Measurements from ENCODE around the gene RUFY4.
A peak's percentile ranks its signal among the peaks of the same experiment; 100 is the strongest.
"Not testable (repeated sequence)": the region's sequence is repeated elsewhere in the genome, so short reads cannot be mapped to it uniquely, and the experiment has no call there.

RUFY4 gene

GRCh38 chr2:218031771-218032257 lies 37.2 kb upstream of the RUFY4 start:
- no peak for DNase-seq

- DNase-seq, result no peak
Measured at GRCh38 chr2:218032336-218033171, 36.5 kb upstream of the RUFY4 start.

DNA sequence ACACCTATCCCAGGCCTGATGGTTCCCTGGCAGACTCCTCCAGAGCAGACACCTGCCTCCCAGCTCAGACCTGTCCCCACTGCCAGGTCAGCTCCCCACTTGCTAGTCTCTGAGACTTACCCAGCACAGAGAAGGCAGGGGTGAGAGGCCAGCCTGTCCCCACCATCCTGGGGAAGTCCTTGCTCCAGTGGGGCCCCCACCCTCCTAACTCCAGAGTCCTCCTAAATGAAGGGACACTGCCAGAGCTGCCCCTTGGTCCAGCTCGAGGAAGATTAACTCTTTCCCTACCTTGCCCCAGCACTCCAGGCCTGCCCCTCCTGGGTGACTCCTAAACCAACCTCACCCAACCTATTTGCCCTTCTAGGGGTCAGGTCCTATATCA lies 35.9 kb upstream of the RUFY4 start:
- no peak for DNase-seq

DNA sequence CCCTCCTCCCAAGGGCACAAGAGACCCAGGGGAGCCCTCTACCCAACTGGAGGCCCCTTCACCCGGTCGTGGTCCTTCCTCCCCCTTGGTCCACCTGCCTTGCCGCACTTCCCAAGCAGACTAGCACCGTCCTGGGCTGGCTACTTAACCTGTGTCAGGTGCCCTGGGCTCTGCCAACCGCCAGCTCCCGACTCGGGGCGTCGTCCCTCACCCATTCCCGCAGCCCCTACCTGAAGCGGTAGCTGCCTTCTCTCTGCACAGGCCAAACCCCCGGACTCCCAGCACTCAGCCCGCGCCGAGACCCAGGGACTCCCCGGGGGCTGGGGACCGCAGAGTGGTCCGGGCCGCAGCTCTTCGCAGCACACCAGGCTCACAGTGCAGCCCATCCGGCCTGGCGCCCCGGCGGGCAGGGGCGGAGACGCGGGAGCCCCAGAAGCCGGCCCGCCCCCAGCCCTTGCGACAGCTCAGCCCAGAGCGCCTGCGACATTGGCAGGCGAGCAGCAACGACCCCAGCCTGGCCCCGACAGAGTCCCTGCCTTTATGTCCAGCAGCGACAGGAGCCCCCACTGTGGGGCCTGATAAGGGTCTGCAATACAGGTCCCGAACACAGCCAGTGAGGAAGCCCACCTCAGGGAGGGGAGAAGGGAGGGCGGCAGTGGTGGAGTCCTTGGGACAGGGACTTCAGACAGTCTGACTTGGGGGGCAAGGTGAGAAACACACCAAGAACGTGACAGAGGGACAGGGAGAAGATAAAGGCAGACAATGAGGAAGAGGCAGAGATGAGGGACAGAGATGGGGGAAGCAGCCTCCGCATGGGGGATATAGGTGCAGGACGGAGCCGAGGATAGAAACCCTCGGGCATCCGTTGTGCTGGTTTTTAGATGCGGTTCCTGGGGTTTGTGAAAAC lies 35.2 kb upstream of the RUFY4 start:
- no peak for DNase-seq

DNA sequence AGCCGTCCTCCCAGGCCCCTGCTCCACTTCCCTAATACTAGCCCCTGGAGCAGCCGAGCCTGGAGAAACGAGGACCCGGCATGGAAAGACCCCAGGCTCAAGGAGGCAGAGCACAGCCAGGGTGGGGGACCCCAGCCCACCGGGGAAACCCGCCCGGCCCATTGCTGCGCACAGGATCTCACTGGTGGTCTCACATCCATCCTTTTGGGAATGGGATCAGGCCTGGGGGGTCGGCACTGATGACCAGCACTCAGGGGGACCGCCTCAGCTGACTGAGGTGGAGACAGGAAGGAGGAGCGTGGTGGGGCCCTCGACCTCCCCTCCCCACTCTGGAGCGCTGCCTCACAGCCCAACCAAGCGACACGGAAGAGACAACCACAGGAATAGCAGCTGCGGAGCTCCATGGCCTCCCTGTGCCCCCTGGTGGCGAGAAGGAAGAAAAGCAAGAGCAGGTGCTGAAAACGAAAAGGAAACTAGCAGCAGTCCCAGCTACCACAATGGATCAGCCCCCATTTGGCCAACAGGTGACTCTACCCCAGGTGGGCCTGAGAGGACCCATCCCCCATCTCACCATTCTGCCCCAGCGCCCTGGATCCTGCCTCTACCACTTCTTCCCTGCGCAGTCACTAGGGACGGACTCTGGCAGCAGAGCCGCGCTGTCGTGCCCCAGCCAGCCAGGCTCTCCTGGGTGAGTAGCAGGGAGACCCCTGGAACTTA lies 34.4 kb upstream of the RUFY4 start:
- DNase-seq, result peak; percentile 8

- no peak for DNase-seq
Measured at GRCh38 chr2:218035463-218036100, 33.5 kb upstream of the RUFY4 start.

DNA sequence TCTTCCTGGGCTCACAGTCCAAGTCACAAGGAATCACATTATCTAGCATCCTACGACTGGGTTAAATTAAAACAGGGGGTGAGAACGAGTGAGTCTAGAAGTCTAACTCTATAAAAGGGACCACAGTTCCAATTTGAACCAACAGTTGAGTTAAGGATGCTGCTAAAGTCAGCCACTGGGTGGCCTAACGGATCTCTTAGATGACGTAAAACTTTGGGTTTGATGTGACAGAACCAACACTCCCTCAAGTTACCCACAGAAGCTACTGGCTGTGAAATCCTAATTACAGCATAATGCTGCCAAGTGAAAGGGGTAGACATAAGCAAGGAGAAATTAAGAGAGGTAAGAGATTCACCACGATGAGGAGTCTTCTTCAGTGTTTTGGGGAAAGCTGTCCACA lies 32.7 kb upstream of the RUFY4 start:
- DNase-seq, result no peak

- DNase-seq, result no peak
Measured at GRCh38 chr2:218039171-218039570, 29.9 kb upstream of the RUFY4 start.

- no peak for DNase-seq
Measured at GRCh38 chr2:218040883-218041282, 28.2 kb upstream of the RUFY4 start.

DNA sequence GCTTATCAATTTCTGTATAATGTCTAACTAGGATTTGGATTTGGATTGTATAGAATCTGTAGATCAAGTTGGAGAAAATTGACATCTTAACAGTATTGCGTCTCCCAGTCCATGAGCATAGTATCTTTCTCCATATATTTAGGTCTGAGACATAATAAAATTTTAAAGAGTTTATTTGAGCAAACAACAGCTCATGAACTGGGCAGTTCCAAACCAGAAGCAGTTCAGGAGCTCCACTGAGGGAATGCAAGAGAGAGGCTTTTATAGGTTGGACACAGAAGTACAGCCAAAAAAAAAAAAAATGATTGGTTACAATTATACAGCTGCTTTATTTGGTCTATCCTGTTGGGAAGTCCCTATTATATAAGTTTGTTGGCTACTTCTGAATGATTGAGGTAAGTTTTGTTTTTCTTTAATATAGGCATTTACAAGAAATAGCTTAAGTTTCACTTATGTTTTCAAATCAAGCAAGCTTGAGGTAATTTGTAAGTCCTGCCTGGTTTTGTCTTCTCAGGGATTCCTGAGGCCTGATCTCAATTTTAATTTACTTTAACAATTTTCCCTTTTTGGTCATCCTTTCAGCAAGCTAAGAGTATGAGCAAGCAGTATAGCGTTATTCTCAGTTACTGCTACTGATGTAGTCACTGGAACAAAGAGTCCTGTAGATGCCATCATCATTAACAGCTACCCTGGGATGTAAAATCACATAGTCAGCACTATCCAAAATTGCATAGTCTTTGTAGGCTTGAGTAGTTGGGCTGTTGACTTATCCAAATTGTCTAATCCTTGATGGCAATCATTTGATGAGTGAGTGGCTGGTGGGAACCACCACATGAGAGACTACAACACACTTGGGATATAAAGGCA lies 27.5 kb upstream of the RUFY4 start:
- DNase-seq, result no peak

DNA sequence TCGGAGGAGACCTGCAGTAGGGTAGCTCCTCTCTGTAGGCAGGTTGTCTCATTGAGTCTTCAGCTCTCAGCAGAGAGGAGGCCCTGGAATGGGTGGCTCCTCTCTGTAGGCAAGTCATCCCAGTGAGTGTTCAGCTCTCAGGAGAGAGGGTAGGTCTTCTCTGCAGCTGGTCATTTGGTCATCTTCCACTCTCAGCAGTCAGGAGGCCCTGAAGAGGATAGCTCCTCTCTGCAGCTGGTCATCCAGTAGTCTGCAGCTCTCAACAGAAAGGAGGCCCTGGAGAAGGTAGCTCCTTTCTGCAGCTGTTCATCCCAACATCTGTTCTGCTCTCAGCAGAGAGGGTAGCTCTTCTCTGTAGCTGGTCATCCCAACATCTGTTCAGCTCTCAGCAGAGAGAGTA lies 26.0 kb upstream of the RUFY4 start:
- DNase-seq, result no peak

DNA sequence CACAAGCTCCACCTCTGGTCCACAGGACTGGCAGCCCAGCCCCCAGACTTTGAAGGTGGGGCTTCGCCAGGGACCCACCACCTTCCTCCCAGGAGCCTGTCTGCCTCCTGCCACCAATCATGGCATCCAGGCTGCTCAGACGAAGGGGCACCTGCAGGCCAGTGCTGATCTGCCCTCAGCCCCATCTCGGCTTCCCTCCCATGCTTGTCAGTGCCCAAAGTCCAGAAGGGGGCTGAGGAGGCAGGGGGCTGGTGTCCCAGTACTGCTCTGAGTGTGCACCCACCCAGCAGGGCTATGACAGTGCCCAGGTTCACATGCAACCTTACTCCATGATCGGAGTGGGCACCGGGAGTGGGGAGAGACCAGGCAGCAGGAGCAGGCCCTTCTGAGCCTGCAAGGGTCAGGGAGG lies 25.3 kb upstream of the RUFY4 start:
- no peak for DNase-seq

DNA sequence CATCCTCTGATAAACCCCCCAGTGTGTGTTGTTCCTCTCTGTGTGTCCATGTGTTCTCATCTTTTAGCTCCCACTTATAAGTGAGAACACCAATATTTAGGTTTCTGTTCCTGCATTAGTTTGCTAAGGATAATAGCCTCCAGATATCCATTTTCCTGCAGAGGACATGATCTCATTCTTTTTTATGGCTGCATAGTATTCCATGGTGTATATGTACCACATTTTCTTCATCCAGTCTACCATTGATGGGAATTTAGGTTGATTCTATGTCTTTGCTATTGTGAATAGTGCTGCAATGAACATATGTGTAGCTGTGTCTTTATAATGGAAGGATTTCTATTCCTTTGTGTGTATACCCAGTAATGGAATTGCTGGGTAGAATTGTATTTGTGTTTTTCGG lies 24.5 kb upstream of the RUFY4 start:
- not testable (repeated sequence) for DNase-seq

DNA sequence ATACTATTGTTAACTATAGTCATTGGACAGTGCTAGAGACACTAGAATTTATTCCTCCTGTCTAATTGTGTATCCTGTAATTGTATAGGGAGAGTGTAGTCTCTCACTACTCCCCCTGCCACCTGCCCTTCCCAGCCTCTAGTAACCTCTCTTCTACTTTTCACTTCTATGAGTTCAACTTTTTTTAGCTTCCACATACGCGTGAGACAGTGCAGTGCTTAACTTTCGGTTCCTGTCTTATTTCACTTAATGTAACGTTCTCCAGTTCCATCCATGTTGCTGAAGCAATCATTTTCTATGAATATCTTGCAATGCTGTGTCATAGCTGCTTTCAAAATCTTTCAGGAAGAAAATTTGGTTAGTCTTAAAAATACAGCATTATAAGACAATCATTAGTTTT lies 22.8 kb upstream of the RUFY4 start:
- no peak for DNase-seq

DNA sequence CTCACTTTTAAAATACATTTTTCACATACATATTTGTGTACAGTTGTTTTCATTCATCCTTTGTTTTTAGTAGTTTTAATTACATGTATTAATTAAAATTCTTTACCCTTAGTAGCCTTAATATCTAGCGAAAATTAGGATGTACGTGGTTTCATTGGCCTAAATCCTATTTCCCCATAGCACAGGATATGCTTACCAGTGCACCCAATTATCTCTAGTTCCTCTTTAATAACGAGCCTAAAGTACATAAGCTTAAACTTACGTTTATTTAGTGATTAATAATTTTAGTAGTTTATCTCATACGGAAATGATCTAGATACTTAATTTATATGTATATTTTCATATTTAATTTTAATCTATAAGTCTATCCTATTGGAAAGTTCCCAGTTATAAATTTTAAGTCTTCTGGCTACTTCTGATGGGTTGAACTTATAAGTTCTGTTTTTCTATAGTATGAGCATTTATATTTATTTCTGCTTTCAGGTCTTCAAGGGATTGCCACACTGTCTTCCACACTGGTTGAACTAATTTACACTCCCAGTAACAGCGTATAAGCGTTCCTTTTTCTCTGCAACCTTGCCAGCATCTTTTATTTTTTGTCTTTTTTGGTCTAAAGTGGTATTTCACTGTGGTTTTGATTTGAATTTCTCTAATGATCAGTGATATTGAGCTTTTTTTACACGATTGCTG lies 21.4 kb upstream of the RUFY4 start:
- DNase-seq, result no peak

DNA sequence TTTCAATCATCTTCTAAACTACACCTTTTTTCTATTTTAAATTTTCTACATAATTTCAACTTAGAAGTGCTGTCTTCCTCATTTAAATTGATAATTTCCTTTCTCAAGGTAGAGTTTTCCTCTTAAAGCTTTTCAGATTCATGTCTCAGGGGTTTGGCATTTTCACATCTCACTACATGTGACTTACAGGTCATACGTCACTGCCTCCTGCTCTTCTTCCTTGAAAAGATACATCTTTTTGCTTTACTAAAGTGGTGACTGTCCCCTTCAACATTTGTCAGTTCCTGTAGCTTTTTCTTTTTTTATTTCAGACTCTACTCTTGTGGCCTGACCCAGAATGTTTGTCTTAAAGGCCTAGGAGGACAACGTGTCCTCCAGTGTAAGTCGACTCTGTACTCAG lies 17.1 kb upstream of the RUFY4 start:
- DNase-seq, result no peak

- DNase-seq, result no peak
Measured at GRCh38 chr2:218059289-218059688, 9.8 kb upstream of the RUFY4 start.

GRCh38 chr2:218060118-218060517 lies 8.9 kb upstream of the RUFY4 start:
- DNase-seq, result no peak

DNA sequence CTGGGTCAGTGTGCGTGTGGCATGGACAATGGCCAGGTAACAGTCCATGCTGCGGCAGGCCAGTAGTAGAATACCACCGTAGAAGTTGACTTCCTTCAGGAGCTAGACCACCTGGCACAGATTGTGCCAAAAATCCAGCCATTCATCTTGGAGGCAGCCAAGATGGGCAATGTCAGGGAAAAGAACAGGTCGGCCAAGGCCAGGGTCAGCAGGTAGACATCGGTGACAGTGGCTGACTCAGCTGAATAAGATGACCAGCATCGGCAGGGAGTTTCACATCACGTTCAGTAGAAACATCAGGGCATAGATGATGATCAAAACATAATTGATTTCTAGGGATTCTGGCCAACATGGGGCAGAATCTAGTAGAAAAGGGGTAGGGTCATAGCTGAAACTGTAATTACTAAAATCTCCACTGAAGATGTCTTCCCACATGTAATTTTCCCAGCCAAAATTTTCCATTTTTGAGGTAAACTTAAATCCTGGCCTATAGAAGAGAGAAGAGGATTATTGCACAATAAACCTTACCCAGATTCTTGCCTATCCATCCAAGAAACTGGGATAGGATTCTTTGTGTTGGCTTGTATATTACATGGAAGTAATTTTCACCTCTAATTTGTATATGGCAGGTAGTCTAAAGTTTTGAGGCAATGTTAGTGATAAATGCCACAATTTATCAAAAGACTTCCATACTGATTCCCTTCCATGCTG lies 7.9 kb upstream of the RUFY4 start:
- no peak for DNase-seq

DNA sequence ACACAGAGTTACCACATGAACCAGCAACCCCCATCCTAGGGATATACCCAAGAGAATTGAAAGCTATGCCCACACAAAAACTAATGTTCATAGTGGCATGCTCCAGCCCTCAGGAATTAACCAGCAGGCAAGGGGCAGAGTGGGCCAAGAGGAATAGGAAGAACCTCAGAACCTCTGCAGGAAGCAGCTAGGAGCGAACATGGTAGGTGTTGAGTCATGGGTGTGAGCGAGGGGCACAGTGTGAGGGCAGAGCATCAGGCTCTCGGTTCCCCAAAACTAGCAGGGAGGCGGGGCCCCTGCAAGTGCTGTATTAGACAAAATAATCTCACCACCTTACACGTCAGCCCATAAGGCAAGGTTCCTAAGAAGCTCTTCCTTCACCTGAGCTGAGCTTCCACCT lies 5.6 kb upstream of the RUFY4 start:
- no peak for DNase-seq
